ENCODE data around the gene AMIGO2. TPM values are rescaled to one million over a fixed set of nuclear protein-coding genes. Genes with fewer than 3 reads are reported as not detected.
"Not testable (repeated sequence)": the region's sequence is repeated elsewhere in the genome, so short reads cannot be mapped to it uniquely, and the experiment has no call there.

The AMIGO2 gene
- total RNA-seq, 1 experiment from 2014 or later: 0.96 TPM

GRCh38 chr12:47065546-47065945 lies 14.2 kb downstream of the AMIGO2 start:
- Histone ChIP-seq H3K36me3 (ENCODE audit: control insufficient read depth in 1 of 2, insufficient read depth in 2 of 2, low read length in 2 of 2) (no peaks in the 10 kb centered on the region), H4K20me1 (ENCODE audit: insufficient read depth) (no peaks in the 10 kb centered on the region), H3K9me2 (ENCODE audit: insufficient read depth) (no peaks in the 10 kb centered on the region), H3K27ac (ENCODE audit: low read depth, low read length) (no peak overlapping the region), H3K4me2 (ENCODE audit: low read length) (no peak overlapping the region), H3K79me2 (ENCODE audit: insufficient read depth, low read length) (no peaks in the 10 kb centered on the region), H3K9me3 (ENCODE audit: control insufficient read depth in 1 of 2, insufficient read depth in 1 of 2, low read depth in 1 of 2, low read length in 2 of 2) (no peaks in the 10 kb centered on the region), H2AFZ (ENCODE audit: low read depth, low read length, poor library complexity, severe bottlenecking) (no peak overlapping the region), H3K27me3 (ENCODE audit: insufficient read depth, low read length) (no peaks in the 10 kb centered on the region), H3K4me1 (ENCODE audit: control insufficient read depth in 1 of 2, insufficient read depth in 2 of 2, low read length in 2 of 2) (no peaks in the 10 kb centered on the region), H3K9ac (ENCODE audit: low read length) (no peak overlapping the region), H3K4me3 (replicated peaks in 1 of 2; ENCODE audit: low read depth in 1 of 2, low read length in 2 of 2) (no peak overlapping the region)
- ChIA-PET POLR2A (no interaction called here), CTCF (interaction anchor here (1.1 kb wide), 1 partner anchor 9 kb away, joined by 3 read pairs; no protein-coding TSS in a partner anchor), RAD21 (ENCODE audit: low non-redundant PET in 1 of 2, low total read pairs in 2 of 2, uncharacterized antibody in 2 of 2, unreplicated experiment in 2 of 2) (no interaction called here)
- no peak for DNase-seq (ENCODE audit: low read depth, low spot score)
- intact Hi-C loops (cut with micrococcal nuclease): no loop called here
- TF ChIP-seq ATF3 (IDR thresholded peaks at IDR 0.05) (no peak), SRF (IDR thresholded peaks at IDR 0.05; ENCODE audit: low read depth) (no peak), RAD21 (IDR thresholded peaks at IDR 0.05; ENCODE audit: low read depth) (no peak), EGR1 (IDR thresholded peaks at IDR 0.05; ENCODE audit: low read depth) (no peak), ZFX (IDR thresholded peaks at IDR 0.05) (no peak), JUND (IDR thresholded peaks at IDR 0.05) (no peak), REST (IDR thresholded peaks at IDR 0.05; ENCODE audit: low read depth) (no peak), YY1 (IDR thresholded peaks at IDR 0.05; ENCODE audit: extremely low read depth, insufficient replicate concordance, low read depth, low read length) (no peak)
- ATAC-seq: no peak
- BruUV-seq (replicated peaks): no TSS peak

- H3K27ac ChIP-seq (ENCODE audit: low read depth, low read length); H3K79me2 ChIP-seq (ENCODE audit: insufficient read depth, low read length); H3K9me2 ChIP-seq (ENCODE audit: insufficient read depth); H3K9ac ChIP-seq (ENCODE audit: low read length); H4K20me1 ChIP-seq (ENCODE audit: insufficient read depth); H3K9me3 ChIP-seq (ENCODE audit: control insufficient read depth in 1 of 2, insufficient read depth in 1 of 2, low read depth in 1 of 2, low read length in 2 of 2); H2AFZ ChIP-seq (ENCODE audit: low read depth, low read length, poor library complexity, severe bottlenecking); DNase-seq (ENCODE audit: low read depth, low spot score); RAD21 ChIA-PET (ENCODE audit: low non-redundant PET in 1 of 2, low total read pairs in 2 of 2, uncharacterized antibody in 2 of 2, unreplicated experiment in 2 of 2); H3K4me1 ChIP-seq (ENCODE audit: control insufficient read depth in 1 of 2, insufficient read depth in 2 of 2, low read length in 2 of 2); H3K4me3 ChIP-seq (replicated peaks in 1 of 2; ENCODE audit: low read depth in 1 of 2, low read length in 2 of 2); ATAC-seq; intact Hi-C loops (cut with micrococcal nuclease); POLR2A ChIA-PET; CTCF ChIA-PET; H3K27me3 ChIP-seq (ENCODE audit: insufficient read depth, low read length); BruUV-seq (replicated peaks); H3K4me2 ChIP-seq (ENCODE audit: low read length); H3K36me3 ChIP-seq (ENCODE audit: control insufficient read depth in 1 of 2, insufficient read depth in 2 of 2, low read length in 2 of 2): not testable (repeated sequence)
These were observed 21.1 kb downstream of the AMIGO2 start for GRCh38 chr12:47058640-47059039.

- H3K9ac ChIP-seq (ENCODE audit: low read length); H3K36me3 ChIP-seq (ENCODE audit: control insufficient read depth in 1 of 2, insufficient read depth in 2 of 2, low read length in 2 of 2); H3K27ac ChIP-seq (ENCODE audit: low read depth, low read length); intact Hi-C loops (cut with micrococcal nuclease); H3K4me1 ChIP-seq (ENCODE audit: control insufficient read depth in 1 of 2, insufficient read depth in 2 of 2, low read length in 2 of 2); BruUV-seq (replicated peaks); RAD21 ChIA-PET (ENCODE audit: low non-redundant PET in 1 of 2, low total read pairs in 2 of 2, uncharacterized antibody in 2 of 2, unreplicated experiment in 2 of 2); H3K9me2 ChIP-seq (ENCODE audit: insufficient read depth); H3K4me3 ChIP-seq (replicated peaks in 1 of 2; ENCODE audit: low read depth in 1 of 2, low read length in 2 of 2); H3K9me3 ChIP-seq (ENCODE audit: control insufficient read depth in 1 of 2, insufficient read depth in 1 of 2, low read depth in 1 of 2, low read length in 2 of 2); POLR2A ChIA-PET; DNase-seq (ENCODE audit: low read depth, low spot score); H3K27me3 ChIP-seq (ENCODE audit: insufficient read depth, low read length); H2AFZ ChIP-seq (ENCODE audit: low read depth, low read length, poor library complexity, severe bottlenecking); H3K4me2 ChIP-seq (ENCODE audit: low read length); H3K79me2 ChIP-seq (ENCODE audit: insufficient read depth, low read length); ATAC-seq; H4K20me1 ChIP-seq (ENCODE audit: insufficient read depth): not testable (repeated sequence)
- CTCF ChIA-PET: interaction anchor here (4.1 kb wide), 1 partner anchor 14 kb away, joined by 15 read pairs; no protein-coding TSS in a partner anchor
These were observed 22.8 kb downstream of the AMIGO2 start for GRCh38 chr12:47056944-47057343.
